GM23338 (cell line): Measurements from ENCODE around the gene BCS1L. TPM values are rescaled to one million over a fixed set of nuclear protein-coding genes. Genes with fewer than 3 reads are reported as not detected.

Experiments used
- ATAC-seq: fragments of 200-7000 bp; cut with Tn5 transposase; 3 replicates; pipeline ENCODE4 v1.9.1; 2020
- DNase-seq: peaks from one replicate; pipeline ENCODE4 v3.0.0-alpha.2; 2015; ENCODE audit warnings: low spot score
- H2AFZ ChIP-seq: fragments of 200-600 bp; sonication (generic); 2 replicates; pipeline ENCODE4 v1.8.0; 2016; ENCODE audit warnings: antibody characterized with exemption, mild to moderate bottlenecking, moderate library complexity
- H3F3A ChIP-seq: fragments of 200-600 bp; sonication (generic); replicated peaks from 2 replicates; pipeline ENCODE4 v1.8.0; 2017; ENCODE audit warnings: antibody characterized with exemption, mixed run types, low read depth
- H3K27ac ChIP-seq: fragments of 200-600 bp; sonication (generic); 2 replicates; pipeline ENCODE4 v1.6.1; 2016; ENCODE audit warnings: low read depth
- H3K27me3 ChIP-seq: fragments of 200-600 bp; sonication (generic); 2 replicates; pipeline ENCODE4 v1.8.0; 2016; ENCODE audit warnings: mild to moderate bottlenecking, mixed run types, moderate library complexity; ENCODE audit not compliant: insufficient read depth
- H3K36me3 ChIP-seq: fragments of 200-600 bp; sonication (generic); 2 replicates; pipeline ENCODE4 v1.8.0; 2016; ENCODE audit warnings: mild to moderate bottlenecking; ENCODE audit not compliant: insufficient read depth
- H3K4me1 ChIP-seq: fragments of 200-600 bp; sonication (generic); 2 replicates; pipeline ENCODE4 v1.8.0; 2016; ENCODE audit warnings: mild to moderate bottlenecking, moderate library complexity; ENCODE audit not compliant: insufficient read depth
- H3K4me2 ChIP-seq: fragments of 200-600 bp; sonication (generic); 2 replicates; pipeline ENCODE4 v1.7.1; 2017; ENCODE audit warnings: mixed run types
- H3K4me3 ChIP-seq: fragments of 200-600 bp; sonication (generic); 2 replicates; pipeline ENCODE4 v1.6.1; 2016; ENCODE audit warnings: mixed run types
- H3K79me2 ChIP-seq: fragments of 200-600 bp; sonication (generic); replicated peaks from 2 replicates; pipeline ENCODE4 v1.8.0; 2017; ENCODE audit warnings: mild to moderate bottlenecking; ENCODE audit not compliant: insufficient read depth
- H3K9me2 ChIP-seq: fragments of 200-600 bp; sonication (generic); 2 replicates; pipeline ENCODE4 v1.8.0; 2017; ENCODE audit not compliant: insufficient read depth
- H4K20me1 ChIP-seq: fragments of 200-600 bp; sonication (generic); replicated peaks from 2 replicates; pipeline ENCODE4 v1.8.0; 2017; ENCODE audit warnings: mild to moderate bottlenecking; ENCODE audit not compliant: insufficient read depth
- H3K27ac Mint-ChIP-seq: 2 replicates; pipeline ENCODE4 v1.8.0; 2020; ENCODE audit warnings: inconsistent platforms, mild to moderate bottlenecking, moderate library complexity, mixed read lengths
- H3K27me3 Mint-ChIP-seq: 3 replicates; pipeline ENCODE4 v1.8.0; 2022; ENCODE audit warnings: low read depth, mild to moderate bottlenecking, moderate library complexity, mixed read lengths, inconsistent platforms; ENCODE audit not compliant: insufficient read depth, poor library complexity
- H3K36me3 Mint-ChIP-seq: 3 replicates; pipeline ENCODE4 v1.8.0; 2021; ENCODE audit warnings: low read depth, mild to moderate bottlenecking, inconsistent platforms, moderate library complexity, mixed read lengths
- H3K4me1 Mint-ChIP-seq: 3 replicates; pipeline ENCODE4 v1.8.0; 2020; ENCODE audit warnings: mild to moderate bottlenecking, inconsistent platforms, mixed read lengths
- H3K4me3 Mint-ChIP-seq: 3 replicates; pipeline ENCODE4 v1.8.0; 2021; ENCODE audit warnings: moderate library complexity, mild to moderate bottlenecking, inconsistent platforms, mixed read lengths
- H3K9me3 Mint-ChIP-seq: 3 replicates; pipeline ENCODE4 v1.8.0; 2020; ENCODE audit warnings: moderate library complexity, mild to moderate bottlenecking, inconsistent platforms, mixed read lengths
- CREB1 ChIP-seq: fragments of 250-450 bp; sonication (Bioruptor Pico); IDR thresholded peaks from 2 replicates; pipeline ENCODE4 v1.5.0; 2020; ENCODE audit warnings: low read depth, mild to moderate bottlenecking, moderate library complexity
- ETS1 ChIP-seq: IDR thresholded peaks from 2 replicates; pipeline ENCODE4 v1.6.1; 2016; ENCODE audit warnings: antibody characterized with exemption
- EZH2 ChIP-seq: fragments of 200-600 bp; sonication (generic); IDR thresholded peaks from one replicate; pipeline ENCODE4 v1.8.0; 2017; ENCODE audit warnings: antibody characterized with exemption, mild to moderate bottlenecking, low read depth; ENCODE audit not compliant: unreplicated experiment
- EZH2phosphoT487 ChIP-seq: fragments of 200-600 bp; sonication (generic); IDR thresholded peaks from one replicate; pipeline ENCODE4 v1.8.1; 2018; ENCODE audit warnings: antibody characterized with exemption; ENCODE audit not compliant: unreplicated experiment
- JUNB ChIP-seq: IDR thresholded peaks from one replicate; pipeline ENCODE4 v1.6.1; 2016; ENCODE audit warnings: antibody characterized with exemption; ENCODE audit not compliant: unreplicated experiment
- NANOG ChIP-seq: IDR thresholded peaks from 2 replicates; pipeline ENCODE4 v1.6.1; 2016; ENCODE audit warnings: antibody characterized with exemption, borderline replicate concordance
- POLR2AphosphoS5 ChIP-seq: IDR thresholded peaks from 2 replicates; pipeline ENCODE4 v1.6.1; 2016; ENCODE audit warnings: antibody characterized with exemption, low read depth
- STAT1 ChIP-seq: IDR thresholded peaks from one replicate; pipeline ENCODE4 v1.6.1; 2016; ENCODE audit warnings: antibody characterized with exemption; ENCODE audit not compliant: unreplicated experiment
- ZNF114 ChIP-seq: fragments of 250-450 bp; sonication (Bioruptor Pico); IDR thresholded peaks from 2 replicates; pipeline ENCODE4 v1.5.0; 2020; ENCODE audit warnings: mild to moderate bottlenecking, moderate library complexity
- ZNF331 ChIP-seq: fragments of 250-450 bp; sonication (Bioruptor Pico); IDR thresholded peaks from 2 replicates; pipeline ENCODE4 v1.5.0; 2020; ENCODE audit warnings: low read depth, mild to moderate bottlenecking, moderate library complexity
- polyA plus RNA-seq: library from polyadenylated mRNA; unstranded; fragments of >200 nt; fragmentation: Nextera tagmentation; extraction: Ambion mirVana; gene quantifications from 2 replicates; pipeline ENCODE4 v1.2.1, GENCODE V29; 2016
- total RNA-seq: library from RNA; depleted of rRNA; stranded (reverse); fragments of >200 nt; shearing (Covaris generic); gene quantifications from 2 replicates; pipeline ENCODE4 v1.2.3, GENCODE V29; 2014
- TF ChIP-seq, protein P1 (sequence below), 2 experiments: fragments of 200-600 bp in 1 of 2; sonication (generic) in 1 of 2; conservative IDR thresholded peaks; 2 replicates each; pipeline versions ENCODE4 v1.5.1 to v1.6.1; 2016 to 2017; ENCODE audit warnings: antibody characterized with exemption in 2 of 2, low read depth in 2 of 2, mild to moderate bottlenecking in 2 of 2, moderate library complexity in 1 of 2
- TF ChIP-seq, protein P2 (sequence below): IDR thresholded peaks from one replicate; pipeline ENCODE4 v1.6.1; 2018; ENCODE audit warnings: antibody characterized with exemption; ENCODE audit not compliant: unreplicated experiment

BCS1L gene
- total and polyA plus RNA-seq, 2 experiments from 2014 or later: 16.9 to 31.6 TPM

- Histone ChIP-seq H3K79me2 (0 out of 2 replicates have a peak, but pooled peaks cover 7% of the 10 kb centered on the region), H3K4me2 (no peak overlapping the region), H2AFZ (no peak overlapping the region), H3K36me3 (peaks cover 36% of the 10 kb centered on the region), H3K4me3 (no peak overlapping the region), H3K27me3 (no peaks in the 10 kb centered on the region), H4K20me1 (peaks cover 18% of the 10 kb centered on the region), H3K27ac (no peak overlapping the region), H3K4me1 (no peaks in the 10 kb centered on the region), H3F3A (no peaks in the 10 kb centered on the region), H3K9me2 (no peaks in the 10 kb centered on the region)
- TF ChIP-seq CREB1 (CRISPR knock-in tag): no peak
- no peak for TF ChIP-seq ZNF114 (CRISPR knock-in tag)
- Mint-ChIP-seq H3K27me3 (peaks cover 3% of the 10 kb centered on the region), H3K4me3 (no peak overlapping the region), H3K9me3 (no peaks in the 10 kb centered on the region), H3K4me1 (no peaks in the 10 kb centered on the region), H3K36me3 (peaks cover 79% of the 10 kb centered on the region), H3K27ac (no peak overlapping the region)
- ATAC-seq (no peak), DNase-seq (no peak)
These were observed 15.7 kb upstream of the BCS1L start for GRCh38 chr2:218643751-218644310.

DNA sequence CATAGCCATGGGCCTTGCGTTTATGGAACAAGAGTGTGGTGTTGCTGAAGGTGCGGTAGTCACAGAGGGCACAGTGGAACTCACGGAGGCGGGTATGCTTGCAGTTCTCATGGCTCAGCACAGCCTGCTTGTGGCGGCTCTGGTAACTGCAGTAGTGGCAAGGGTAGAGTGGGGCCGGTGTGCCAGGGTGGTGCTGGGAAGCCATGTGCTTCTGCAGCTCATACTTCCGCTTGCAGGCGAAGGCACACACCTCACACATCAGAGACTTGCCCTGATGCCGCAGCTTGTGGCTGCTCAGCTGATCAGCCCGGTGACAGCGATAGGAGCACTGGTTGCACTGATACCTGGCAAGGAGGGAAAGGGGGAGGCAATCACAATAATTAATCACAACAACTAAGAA, 14.8 kb upstream of the BCS1L start:
- ATAC-seq: peak; percentile 27; the same call in 2 of the 3 replicates
- Mint-ChIP-seq H3K9me3 (no peaks in the 10 kb centered on the region), H3K4me1 (no peaks in the 10 kb centered on the region), H3K27ac (no peak overlapping the region), H3K4me3 (no peak overlapping the region), H3K36me3 (peaks cover 76% of the 10 kb centered on the region), H3K27me3 (peaks cover 6% of the 10 kb centered on the region)
- Histone ChIP-seq H3K4me3 (no peak overlapping the region), H3K9me2 (no peaks in the 10 kb centered on the region), H3K36me3 (peaks cover 38% of the 10 kb centered on the region), H3K4me2 (no peak overlapping the region), H3K79me2 (0 out of 2 replicates have a peak, but pooled peaks cover 7% of the 10 kb centered on the region), H2AFZ (no peak overlapping the region), H3K4me1 (no peaks in the 10 kb centered on the region), H4K20me1 (peaks cover 18% of the 10 kb centered on the region), H3K27ac (no peak overlapping the region), H3F3A (no peaks in the 10 kb centered on the region), H3K27me3 (no peaks in the 10 kb centered on the region)
- DNase-seq: no peak
- no peak for TF ChIP-seq EZH2phosphoT487

GRCh38 chr2:218645126-218645525, 14.4 kb upstream of the BCS1L start:
- Mint-ChIP-seq H3K27ac (no peak overlapping the region), H3K4me3 (no peak overlapping the region), H3K4me1 (no peaks in the 10 kb centered on the region), H3K9me3 (no peaks in the 10 kb centered on the region), H3K36me3 (peaks cover 75% of the 10 kb centered on the region), H3K27me3 (peaks cover 6% of the 10 kb centered on the region)
- H3K4me2 ChIP-seq: no peak overlapping the region
- no peaks in the 10 kb centered on the region for H3K27me3 ChIP-seq
- peaks cover 38% of the 10 kb centered on the region for H3K36me3 ChIP-seq
- H2AFZ ChIP-seq: no peak overlapping the region
- DNase-seq (no peak), ATAC-seq (no peak)
- no peaks in the 10 kb centered on the region for H3F3A ChIP-seq
- H3K79me2 ChIP-seq: 0 out of 2 replicates have a peak, but pooled peaks cover 7% of the 10 kb centered on the region
- no peak overlapping the region for H3K4me3 ChIP-seq
- peaks cover 18% of the 10 kb centered on the region for H4K20me1 ChIP-seq
- H3K4me1 ChIP-seq: no peaks in the 10 kb centered on the region
- H3K9me2 ChIP-seq: no peaks in the 10 kb centered on the region
- H3K27ac ChIP-seq: no peak overlapping the region
- TF ChIP-seq ETS1 (no peak), EZH2 (no peak), EZH2phosphoT487 (no peak), STAT1 (no peak), CREB1 (CRISPR knock-in tag) (no peak), NANOG (no peak), JUNB (no peak), ZNF331 (CRISPR knock-in tag) (no peak), ZNF114 (CRISPR knock-in tag) (no peak), POLR2AphosphoS5 (no peak)
- TF ChIP-seq, protein P1, sequence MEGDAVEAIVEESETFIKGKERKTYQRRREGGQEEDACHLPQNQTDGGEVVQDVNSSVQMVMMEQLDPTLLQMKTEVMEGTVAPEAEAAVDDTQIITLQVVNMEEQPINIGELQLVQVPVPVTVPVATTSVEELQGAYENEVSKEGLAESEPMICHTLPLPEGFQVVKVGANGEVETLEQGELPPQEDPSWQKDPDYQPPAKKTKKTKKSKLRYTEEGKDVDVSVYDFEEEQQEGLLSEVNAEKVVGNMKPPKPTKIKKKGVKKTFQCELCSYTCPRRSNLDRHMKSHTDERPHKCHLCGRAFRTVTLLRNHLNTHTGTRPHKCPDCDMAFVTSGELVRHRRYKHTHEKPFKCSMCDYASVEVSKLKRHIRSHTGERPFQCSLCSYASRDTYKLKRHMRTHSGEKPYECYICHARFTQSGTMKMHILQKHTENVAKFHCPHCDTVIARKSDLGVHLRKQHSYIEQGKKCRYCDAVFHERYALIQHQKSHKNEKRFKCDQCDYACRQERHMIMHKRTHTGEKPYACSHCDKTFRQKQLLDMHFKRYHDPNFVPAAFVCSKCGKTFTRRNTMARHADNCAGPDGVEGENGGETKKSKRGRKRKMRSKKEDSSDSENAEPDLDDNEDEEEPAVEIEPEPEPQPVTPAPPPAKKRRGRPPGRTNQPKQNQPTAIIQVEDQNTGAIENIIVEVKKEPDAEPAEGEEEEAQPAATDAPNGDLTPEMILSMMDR (conservative IDR thresholded peaks at IDR 0.05; ENCODE audit: low read depth in 2 of 2): no peak
- TF ChIP-seq, protein P2, sequence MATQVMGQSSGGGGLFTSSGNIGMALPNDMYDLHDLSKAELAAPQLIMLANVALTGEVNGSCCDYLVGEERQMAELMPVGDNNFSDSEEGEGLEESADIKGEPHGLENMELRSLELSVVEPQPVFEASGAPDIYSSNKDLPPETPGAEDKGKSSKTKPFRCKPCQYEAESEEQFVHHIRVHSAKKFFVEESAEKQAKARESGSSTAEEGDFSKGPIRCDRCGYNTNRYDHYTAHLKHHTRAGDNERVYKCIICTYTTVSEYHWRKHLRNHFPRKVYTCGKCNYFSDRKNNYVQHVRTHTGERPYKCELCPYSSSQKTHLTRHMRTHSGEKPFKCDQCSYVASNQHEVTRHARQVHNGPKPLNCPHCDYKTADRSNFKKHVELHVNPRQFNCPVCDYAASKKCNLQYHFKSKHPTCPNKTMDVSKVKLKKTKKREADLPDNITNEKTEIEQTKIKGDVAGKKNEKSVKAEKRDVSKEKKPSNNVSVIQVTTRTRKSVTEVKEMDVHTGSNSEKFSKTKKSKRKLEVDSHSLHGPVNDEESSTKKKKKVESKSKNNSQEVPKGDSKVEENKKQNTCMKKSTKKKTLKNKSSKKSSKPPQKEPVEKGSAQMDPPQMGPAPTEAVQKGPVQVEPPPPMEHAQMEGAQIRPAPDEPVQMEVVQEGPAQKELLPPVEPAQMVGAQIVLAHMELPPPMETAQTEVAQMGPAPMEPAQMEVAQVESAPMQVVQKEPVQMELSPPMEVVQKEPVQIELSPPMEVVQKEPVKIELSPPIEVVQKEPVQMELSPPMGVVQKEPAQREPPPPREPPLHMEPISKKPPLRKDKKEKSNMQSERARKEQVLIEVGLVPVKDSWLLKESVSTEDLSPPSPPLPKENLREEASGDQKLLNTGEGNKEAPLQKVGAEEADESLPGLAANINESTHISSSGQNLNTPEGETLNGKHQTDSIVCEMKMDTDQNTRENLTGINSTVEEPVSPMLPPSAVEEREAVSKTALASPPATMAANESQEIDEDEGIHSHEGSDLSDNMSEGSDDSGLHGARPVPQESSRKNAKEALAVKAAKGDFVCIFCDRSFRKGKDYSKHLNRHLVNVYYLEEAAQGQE: no peak
